Breast epithelium (tissue), 4 donors: ENCODE measurements around the gene WDSUB1. TPM values are rescaled to one million over a fixed set of nuclear protein-coding genes. Genes with fewer than 3 reads are reported as not detected.

Experiments
- DNase-seq, 2 donors: peaks; one replicate each; pipeline ENCODE4 v3.0.0-alpha.2; 2019; ENCODE audit warnings: low spot score in 2 of 2
- H3K27ac ChIP-seq, 2 donors: fragments of 200-600 bp; sonication (generic) in 1 of 2; one replicate each; pipeline ENCODE4 v1.5.1; 2016 to 2019; ENCODE audit warnings: mild to moderate bottlenecking in 1 of 2
- H3K27me3 ChIP-seq, 2 donors: fragments of 200-600 bp; sonication (generic) in 1 of 2; one replicate each; pipeline versions ENCODE4 v1.5.1 to v1.6.0; 2017 to 2019; ENCODE audit warnings: control low read depth in 1 of 2, mild to moderate bottlenecking in 1 of 2
- H3K36me3 ChIP-seq: fragments of 200-600 bp; one replicate; pipeline ENCODE4 v1.5.1; 2019
- H3K4me1 ChIP-seq, 2 donors: fragments of 200-600 bp; sonication (generic); one replicate each; pipeline ENCODE4 v1.5.1; 2016 to 2019; ENCODE audit warnings: control low read depth in 1 of 2
- H3K4me3 ChIP-seq, 3 donors: fragments of 200-600 bp; sonication (generic); 1 replicate in 2 of 3; 2 replicates in 1 of 3; pipeline ENCODE4 v1.5.1; 2016 to 2019; ENCODE audit warnings: mild to moderate bottlenecking in 3 of 3, moderate library complexity in 2 of 3
- H3K9me3 ChIP-seq, 2 donors: fragments of 200-600 bp; sonication (generic) in 1 of 2; one replicate each; pipeline ENCODE4 v1.5.1; 2016 to 2019; ENCODE audit warnings: control low read depth in 1 of 2
- CTCF ChIP-seq, 3 donors: fragments of 450-650 bp; IDR thresholded peaks; one replicate each; pipeline ENCODE4 v1.5.1; 2016 to 2017; ENCODE audit warnings: antibody characterized with exemption in 3 of 3, mild to moderate bottlenecking in 3 of 3, moderate library complexity in 3 of 3
- POLR2A ChIP-seq: fragments of 450-650 bp; IDR thresholded peaks from one replicate; pipeline ENCODE4 v1.6.1; 2016; ENCODE audit warnings: antibody characterized with exemption, mild to moderate bottlenecking, moderate library complexity
- POLR2AphosphoS5 ChIP-seq, 3 donors: sonication (generic); formaldehyde crosslinking; IDR thresholded peaks; one replicate each; pipeline ENCODE4 v1.6.1; 2017; ENCODE audit warnings: antibody characterized with exemption in 3 of 3
- intact Hi-C: fragments of 100-400 bp; cut with DNase I; formaldehyde crosslinking; loops from one replicate; pipeline ENCODE4 v1.15.1; 2023; ENCODE audit warnings: low total_unique reads
- total RNA-seq, 3 donors: library from RNA; depleted of rRNA; stranded (reverse); fragments of >200 nt; gene quantifications; one replicate each; pipeline ENCODE4 v1.1.0, GENCODE V29; 2016

The WDSUB1 gene
- total RNA-seq, 3 donors from 2014 or later, result 8.2 to 14.3 (median 8.8) TPM

DNA sequence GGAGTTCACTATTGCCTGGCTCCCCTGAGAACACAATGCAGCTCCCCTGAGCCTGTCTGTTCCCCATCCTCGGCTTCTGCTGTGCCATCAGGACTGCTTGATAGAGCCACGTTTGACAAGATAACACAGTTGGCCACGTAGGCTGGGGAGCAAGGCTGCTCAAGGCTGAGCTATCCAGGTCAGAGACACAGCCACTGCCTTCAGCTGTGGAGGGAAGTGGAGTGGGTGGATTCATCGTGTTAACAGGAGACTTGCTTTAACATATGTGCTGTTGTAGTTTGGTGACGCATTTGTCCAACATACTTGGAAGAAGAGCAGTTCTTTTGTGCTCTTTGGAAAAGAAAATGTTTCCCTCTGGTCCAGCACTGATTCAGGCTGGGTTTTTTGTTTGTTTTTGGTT, 68.8 kb downstream of the WDSUB1 start:
- Histone ChIP-seq H3K36me3 (no peaks in the 10 kb centered on the region), H3K4me3 (no peak overlapping the region), H3K4me1 (no peaks in the 10 kb centered on the region), H3K27ac (no peak overlapping the region), H3K9me3 (peaks cover 0 to 3% of the 10 kb centered on the region in 2 donors), H3K27me3 (no peaks in the 10 kb centered on the region)
- TF ChIP-seq POLR2AphosphoS5 (IDR thresholded peaks at IDR 0.05) (no peak), POLR2A (no peak), CTCF (IDR thresholded peaks at IDR 0.05) (no peak)
- intact Hi-C loops, result no loop called here
- no peak for DNase-seq

GRCh38 chr2:159215116-159215515, 71.4 kb downstream of the WDSUB1 start:
- no peaks in the 10 kb centered on the region for H3K4me1 ChIP-seq
- DNase-seq, result no peak
- H3K4me3 ChIP-seq, result no peak overlapping the region
- H3K27me3 ChIP-seq, result no peaks in the 10 kb centered on the region
- no peak for TF ChIP-seq CTCF (IDR thresholded peaks at IDR 0.05)
- no peak for TF ChIP-seq POLR2AphosphoS5 (IDR thresholded peaks at IDR 0.05)
- no peak for TF ChIP-seq POLR2A
- no peaks in the 10 kb centered on the region for H3K36me3 ChIP-seq
- H3K9me3 ChIP-seq, result peaks cover 0 to 3% of the 10 kb centered on the region in 2 donors
- H3K27ac ChIP-seq, result no peak overlapping the region
- intact Hi-C loops, result no loop called here

DNA sequence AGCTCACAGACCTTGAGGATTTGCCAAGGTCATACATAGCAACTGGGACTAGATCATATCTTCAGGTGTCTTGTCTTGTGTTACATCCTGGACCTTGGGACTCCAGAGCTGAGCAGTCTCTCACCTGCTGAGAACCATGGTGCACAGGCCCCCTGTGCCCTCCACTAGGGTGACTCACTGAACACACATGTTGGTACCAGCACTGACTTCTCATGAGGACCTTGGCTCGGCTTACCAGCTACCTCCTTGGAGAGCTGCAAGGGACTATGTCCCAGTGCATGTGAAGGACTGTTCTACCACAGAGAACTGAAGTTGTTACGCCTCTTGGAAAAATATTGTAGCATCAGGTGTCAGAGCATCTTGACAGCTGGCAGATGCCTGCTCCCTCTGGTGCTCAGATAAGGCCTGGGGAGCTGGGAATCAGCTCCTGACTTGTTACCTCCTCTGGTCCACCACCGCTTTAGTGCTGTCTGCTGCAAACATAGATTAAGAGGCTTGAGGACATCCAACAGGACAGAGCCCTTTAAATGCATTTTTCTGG, 72.1 kb downstream of the WDSUB1 start:
- Histone ChIP-seq H3K4me1 (no peaks in the 10 kb centered on the region), H3K4me3 (no peak overlapping the region), H3K27me3 (no peaks in the 10 kb centered on the region), H3K9me3 (peaks cover 0 to 3% of the 10 kb centered on the region in 2 donors), H3K36me3 (no peaks in the 10 kb centered on the region), H3K27ac (no peak overlapping the region)
- no peak for DNase-seq
- intact Hi-C loops, result no loop called here
- TF ChIP-seq POLR2AphosphoS5 (IDR thresholded peaks at IDR 0.05) (no peak), CTCF (IDR thresholded peaks at IDR 0.05) (no peak), POLR2A (no peak)

GRCh38 chr2:159213296-159213695, 73.2 kb downstream of the WDSUB1 start:
- H3K4me1 ChIP-seq, result no peaks in the 10 kb centered on the region
- TF ChIP-seq POLR2A (no peak), POLR2AphosphoS5 (IDR thresholded peaks at IDR 0.05) (no peak), CTCF (IDR thresholded peaks at IDR 0.05) (no peak)
- H3K9me3 ChIP-seq, result peaks cover 0 to 3% of the 10 kb centered on the region in 2 donors
- H3K36me3 ChIP-seq, result no peaks in the 10 kb centered on the region
- no peak overlapping the region for H3K4me3 ChIP-seq
- H3K27ac ChIP-seq, result no peak overlapping the region
- intact Hi-C loops, result no loop called here
- no peaks in the 10 kb centered on the region for H3K27me3 ChIP-seq
- no peak for DNase-seq

DNA sequence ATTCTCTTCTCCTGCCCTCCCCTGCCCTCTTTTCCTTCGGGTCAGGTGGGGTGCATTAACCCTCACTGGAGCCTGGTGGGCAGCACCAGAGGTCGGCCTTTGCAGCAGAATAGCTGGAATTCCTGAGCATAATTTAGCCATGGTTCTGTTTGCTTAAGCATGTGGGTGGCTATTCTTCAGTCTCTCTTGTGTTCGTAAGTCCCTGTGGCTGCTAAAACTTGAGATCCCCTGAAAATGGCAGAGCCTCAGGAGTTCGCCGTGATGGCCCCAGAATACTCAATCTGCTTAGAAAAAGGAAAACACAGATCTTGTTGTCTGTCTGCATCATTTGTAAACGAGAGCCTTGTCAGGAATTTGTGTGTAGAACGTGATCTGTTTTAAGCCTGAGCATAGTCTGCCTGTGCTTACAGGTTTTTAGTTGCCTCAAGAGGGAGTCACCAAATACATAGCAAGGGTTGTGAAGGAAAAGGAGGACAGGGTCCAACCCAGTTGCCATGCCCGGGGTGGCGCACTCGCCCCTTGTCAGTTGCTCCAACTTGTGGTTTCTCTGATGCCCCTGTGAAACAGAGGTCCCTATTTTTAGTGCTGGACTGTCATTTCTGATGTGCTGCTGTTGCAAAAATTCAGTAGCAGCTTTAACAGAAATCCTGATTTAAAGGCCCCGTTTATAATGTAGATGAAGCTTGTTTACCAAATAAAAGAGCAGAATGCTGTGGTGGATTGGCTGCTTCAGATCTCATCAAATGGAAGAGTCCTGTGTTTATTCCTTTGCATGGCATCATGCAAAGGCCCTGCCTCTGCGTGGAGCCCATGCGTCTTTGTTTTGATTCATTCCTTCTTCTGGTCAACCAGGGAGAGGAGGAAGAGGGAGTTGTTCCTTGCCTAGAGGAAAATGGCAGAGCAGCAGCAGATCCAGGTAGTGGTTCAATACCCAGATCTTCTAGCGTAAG, 74.8 kb downstream of the WDSUB1 start:
- TF ChIP-seq POLR2AphosphoS5 (IDR thresholded peaks at IDR 0.05) (no peak), POLR2A (no peak), CTCF (IDR thresholded peaks at IDR 0.05) (no peak)
- no peak for DNase-seq
- Histone ChIP-seq H3K27ac (no peak overlapping the region), H3K27me3 (no peaks in the 10 kb centered on the region), H3K4me3 (no peak overlapping the region), H3K9me3 (no peaks in the 10 kb centered on the region), H3K4me1 (no peaks in the 10 kb centered on the region), H3K36me3 (no peaks in the 10 kb centered on the region)
- intact Hi-C loops, result no loop called here
